T1000 (cell line): ENCODE results near the gene C1orf141.
"Not testable (repeated sequence)": the region's sequence is repeated elsewhere in the genome, so short reads cannot be mapped to it uniquely, and the experiment has no call there.

Source experiments
- DNase-seq: peaks from one replicate; lab custom pipeline; 2025; ENCODE audit warnings: mixed read lengths; lab: John Stamatoyannopoulos, UW

The C1orf141 gene

GRCh38 chr1:67085326-67085725 is 49.4 kb downstream of the C1orf141 start:
- no peak for DNase-seq

GRCh38 chr1:67084765-67085318 is 49.9 kb downstream of the C1orf141 start:
- DNase-seq: no peak

GRCh38 chr1:67078291-67078690 is 56.5 kb downstream of the C1orf141 start:
- DNase-seq: no peak

- no peak for DNase-seq
Measured at GRCh38 chr1:67077593-67077992, 57.2 kb downstream of the C1orf141 start.

GRCh38 chr1:67072749-67073148 is 62.0 kb downstream of the C1orf141 start:
- no peak for DNase-seq

- DNase-seq: not testable (repeated sequence)
Measured at GRCh38 chr1:67067655-67068054, 67.1 kb downstream of the C1orf141 start.

GRCh38 chr1:67062412-67062811 is 72.4 kb downstream of the C1orf141 start:
- DNase-seq: no peak

GRCh38 chr1:67061266-67061665 is 73.5 kb downstream of the C1orf141 start:
- DNase-seq: no peak

GRCh38 chr1:67060811-67061218 is 74.0 kb downstream of the C1orf141 start:
- DNase-seq: peak; percentile 67

- DNase-seq: no peak
Measured at GRCh38 chr1:67059346-67059745, 75.4 kb downstream of the C1orf141 start.

- no peak for DNase-seq
Measured at GRCh38 chr1:67058761-67059160, 76.0 kb downstream of the C1orf141 start.

- no peak for DNase-seq
Measured at GRCh38 chr1:67058242-67058641, 76.5 kb downstream of the C1orf141 start.

- DNase-seq: peak; percentile 48
Measured at GRCh38 chr1:67053785-67054772, 80.7 kb downstream of the C1orf141 start, which contains the start of gene SLC35D1. SLC35D1 (minus strand) TSS chr1:67054148; CDS start chr1:67054013, 135 bp downstream.

GRCh38 chr1:67053535-67053784 is 81.3 kb downstream of the C1orf141 start:
- DNase-seq: no peak

GRCh38 chr1:67052741-67053534 is 81.8 kb downstream of the C1orf141 start:
- DNase-seq: peak; percentile 33

GRCh38 chr1:67051196-67051595 is 83.6 kb downstream of the C1orf141 start:
- no peak for DNase-seq

GRCh38 chr1:67044631-67045270 is 90.0 kb downstream of the C1orf141 start:
- DNase-seq: no peak

- DNase-seq: no peak
Measured at GRCh38 chr1:67043366-67043765, 91.4 kb downstream of the C1orf141 start.
